ENCODE measurements around the gene ANGPTL5. TPM values are rescaled to one million over a fixed set of nuclear protein-coding genes. Genes with fewer than 3 reads are reported as not detected.
"Not testable (repeated sequence)": the region's sequence is repeated elsewhere in the genome, so short reads cannot be mapped to it uniquely, and the experiment has no call there.

ANGPTL5 gene
- total RNA-seq, 6 experiments from 2014 or later = not detected

GRCh38 chr11:101863361-101863760, 53.0 kb downstream of the ANGPTL5 start:
- ATAC-seq (no peak), DNase-seq (no peak)
- H3K4me1 ChIP-seq = peaks cover 0 to 21% (median 10%) of the 10 kb centered on the region in 4 donors
- H3K4me3 ChIP-seq = no peak overlapping the region
- intact Hi-C loops (cut with DNase I) = loop anchor here (5.0 to 10.0 kb wide), 2 partner anchors 141 to 144 kb away; no protein-coding TSS in a partner anchor
- no peaks in the 10 kb centered on the region for H3K36me3 ChIP-seq
- no peaks in the 10 kb centered on the region for H3K9me3 ChIP-seq
- TF ChIP-seq CTCF (IDR thresholded peaks at IDR 0.05) (no peak), POLR2A (IDR thresholded peaks at IDR 0.05) (no peak)
- H3K27me3 ChIP-seq = no peaks in the 10 kb centered on the region
- no peak overlapping the region for H3K27ac ChIP-seq

DNA sequence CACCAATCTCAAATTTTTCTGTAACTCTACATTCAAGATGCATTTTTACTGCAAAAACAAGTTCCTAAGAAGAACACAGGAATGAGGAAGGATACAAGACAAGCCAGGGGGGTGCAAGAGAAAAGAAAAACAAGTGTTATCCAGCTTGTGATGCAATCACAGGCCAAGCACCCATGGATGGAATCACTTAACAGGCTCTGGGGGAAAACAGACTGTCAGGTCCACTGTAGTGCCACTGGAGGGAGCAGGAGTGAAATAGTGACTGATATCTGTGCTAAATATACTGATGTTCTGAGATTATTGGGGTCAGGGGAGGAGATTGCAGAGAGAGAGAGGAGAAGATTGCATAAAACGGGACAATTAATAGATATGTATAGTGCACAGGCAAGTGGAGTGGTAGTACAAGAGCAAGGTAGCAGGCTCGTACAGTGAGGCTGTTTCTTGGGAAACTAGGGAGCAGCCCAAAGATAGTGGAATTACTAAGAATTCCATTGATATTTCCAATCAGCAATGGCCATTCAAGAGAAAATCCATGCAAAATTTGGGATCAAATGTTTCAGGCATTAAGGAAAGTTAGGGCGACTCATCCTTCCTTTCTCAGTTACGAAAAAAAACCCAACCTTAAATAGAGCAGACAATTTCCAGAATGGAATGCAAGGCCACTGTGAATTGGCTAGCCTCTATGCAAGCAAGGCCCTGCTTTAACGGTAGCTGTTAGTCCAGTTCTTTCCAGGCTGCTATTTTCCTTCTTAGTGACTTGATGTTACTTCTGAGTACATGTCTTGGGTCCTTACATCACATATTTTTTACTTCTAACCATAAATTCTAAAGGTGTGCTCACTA, 53.7 kb downstream of the ANGPTL5 start:
- peak; percentile 70 to 89 (median 84) for ATAC-seq
- WGBS (ENCODE audit: insufficient coverage, low coverage, low lambda C conversion rate, missing lambda C conversion rate) = 44% methylated on average over 5 of the region's 5 CpGs
- Histone ChIP-seq H3K27ac (no peak overlapping the region), H3K36me3 (no peaks in the 10 kb centered on the region), H3K9me3 (no peaks in the 10 kb centered on the region), H3K4me1 (peaks cover 0 to 17% (median 9%) of the 10 kb centered on the region in 4 donors), H3K27me3 (no peaks in the 10 kb centered on the region), H3K4me3 (no peak overlapping the region)
- intact Hi-C loops (cut with DNase I) = loop anchor here (5.0 to 10.0 kb wide), 2 partner anchors 142 to 145 kb away; no protein-coding TSS in a partner anchor
- TF ChIP-seq CTCF (IDR thresholded peaks at IDR 0.05) (peak; percentile 48 to 65 (median 57)), POLR2A (IDR thresholded peaks at IDR 0.05) (no peak)
- DNase-seq = peak in 2 of 3 donors; percentile 22 to 47

GRCh38 chr11:101860696-101861427, 55.5 kb downstream of the ANGPTL5 start:
- ATAC-seq (peak; percentile 88 to 95 (median 91)), DNase-seq (no peak)
- intact Hi-C loops (cut with DNase I) = loop anchor here (5.0 to 10.0 kb wide), 2 partner anchors 144 to 146 kb away; no protein-coding TSS in a partner anchor
- 31% methylated on average over 9 of the region's 9 CpGs for WGBS (ENCODE audit: insufficient coverage, low coverage, low lambda C conversion rate, missing lambda C conversion rate)
- no peak for TF ChIP-seq POLR2A (IDR thresholded peaks at IDR 0.05)
- peak; percentile 67 to 83 (median 74) for TF ChIP-seq CTCF (IDR thresholded peaks at IDR 0.05)
- Histone ChIP-seq H3K4me3 (no peak overlapping the region), H3K9me3 (no peaks in the 10 kb centered on the region), H3K36me3 (no peaks in the 10 kb centered on the region), H3K27ac (no peak overlapping the region), H3K27me3 (no peaks in the 10 kb centered on the region), H3K4me1 (peaks cover 0 to 3% (median 0%) of the 10 kb centered on the region in 4 donors)

- peak in 2 of 4 donors; percentile 7 to 23 for TF ChIP-seq CTCF (IDR thresholded peaks at IDR 0.05)
- H3K4me1 ChIP-seq; H3K4me3 ChIP-seq; H3K36me3 ChIP-seq; ATAC-seq; DNase-seq; intact Hi-C loops (cut with DNase I); H3K27ac ChIP-seq; H3K9me3 ChIP-seq; H3K27me3 ChIP-seq: not testable (repeated sequence)
- WGBS (ENCODE audit: insufficient coverage, low coverage, low lambda C conversion rate, missing lambda C conversion rate) = 75% methylated on average over 10 of the region's 11 CpGs
Observed at GRCh38 chr11:101852260-101852659, 64.1 kb downstream of the ANGPTL5 start.
